ENCODE results near the gene UAP1L1. TPM values are rescaled to one million over a fixed set of nuclear protein-coding genes. Genes with fewer than 3 reads are reported as not detected.

The UAP1L1 gene
- total RNA-seq, 4 donors from 2014 or later = 3.6 to 5.8 (median 5.0) TPM

GRCh38 chr9:137099231-137099630 lies 21.9 kb downstream of the UAP1L1 start:
- TF ChIP-seq POLR2AphosphoS5 (IDR thresholded peaks at IDR 0.05) = no peak
- peaks cover 53 to 95% (median 92%) of the 10 kb centered on the region in 4 donors for H3K36me3 ChIP-seq
- 92% methylated on average over 14 of the region's 14 CpGs for WGBS

GRCh38 chr9:137103206-137103999 lies 26.1 kb downstream of the UAP1L1 start:
- peaks cover 58 to 99% (median 98%) of the 10 kb centered on the region in 4 donors for H3K36me3 ChIP-seq
- no peaks in the 10 kb centered on the region for H3K27me3 ChIP-seq
- no peaks in the 10 kb centered on the region for H3K9me3 ChIP-seq
- no peak for DNase-seq (ENCODE audit: extremely low spot score)
- TF ChIP-seq POLR2AphosphoS5 (IDR thresholded peaks at IDR 0.05) (no peak), EP300 (IDR thresholded peaks at IDR 0.05) (no peak), POLR2A (IDR thresholded peaks at IDR 0.05; ENCODE audit: low read depth) (no peak)
- TF ChIP-seq, protein P1, sequence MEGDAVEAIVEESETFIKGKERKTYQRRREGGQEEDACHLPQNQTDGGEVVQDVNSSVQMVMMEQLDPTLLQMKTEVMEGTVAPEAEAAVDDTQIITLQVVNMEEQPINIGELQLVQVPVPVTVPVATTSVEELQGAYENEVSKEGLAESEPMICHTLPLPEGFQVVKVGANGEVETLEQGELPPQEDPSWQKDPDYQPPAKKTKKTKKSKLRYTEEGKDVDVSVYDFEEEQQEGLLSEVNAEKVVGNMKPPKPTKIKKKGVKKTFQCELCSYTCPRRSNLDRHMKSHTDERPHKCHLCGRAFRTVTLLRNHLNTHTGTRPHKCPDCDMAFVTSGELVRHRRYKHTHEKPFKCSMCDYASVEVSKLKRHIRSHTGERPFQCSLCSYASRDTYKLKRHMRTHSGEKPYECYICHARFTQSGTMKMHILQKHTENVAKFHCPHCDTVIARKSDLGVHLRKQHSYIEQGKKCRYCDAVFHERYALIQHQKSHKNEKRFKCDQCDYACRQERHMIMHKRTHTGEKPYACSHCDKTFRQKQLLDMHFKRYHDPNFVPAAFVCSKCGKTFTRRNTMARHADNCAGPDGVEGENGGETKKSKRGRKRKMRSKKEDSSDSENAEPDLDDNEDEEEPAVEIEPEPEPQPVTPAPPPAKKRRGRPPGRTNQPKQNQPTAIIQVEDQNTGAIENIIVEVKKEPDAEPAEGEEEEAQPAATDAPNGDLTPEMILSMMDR (IDR thresholded peaks at IDR 0.05) = no peak
- H3K4me1 ChIP-seq = no peaks in the 10 kb centered on the region
- H3K4me3 ChIP-seq = no peak overlapping the region
- 91% methylated on average over 37 of the region's 37 CpGs for WGBS
- intact Hi-C loops (cut with DNase I) = no loop called here
- no peak overlapping the region for H3K27ac ChIP-seq (replicated peaks in 1 of 4)

More at GRCh38 chr9:137099231-137099630, 21.9 kb downstream of the UAP1L1 start:
- Histone ChIP-seq H3K27ac (replicated peaks in 1 of 4) (no peak overlapping the region), H3K4me3 (no peak overlapping the region), H3K27me3 (no peaks in the 10 kb centered on the region), H3K4me1 (no peaks in the 10 kb centered on the region), H3K9me3 (no peaks in the 10 kb centered on the region)
- intact Hi-C loops (cut with DNase I) = no loop called here
- no peak for DNase-seq (ENCODE audit: extremely low spot score)

GRCh38 chr9:137105814-137106661 lies 28.7 kb downstream of the UAP1L1 start:
- intact Hi-C loops (cut with DNase I) = no loop called here
- Histone ChIP-seq H3K9me3 (no peaks in the 10 kb centered on the region), H3K4me1 (no peaks in the 10 kb centered on the region), H3K4me3 (no peak overlapping the region), H3K36me3 (peaks cover 50 to 100% (median 100%) of the 10 kb centered on the region in 4 donors), H3K27me3 (no peaks in the 10 kb centered on the region), H3K27ac (replicated peaks in 1 of 4) (no peak overlapping the region)
- no peak for DNase-seq (ENCODE audit: extremely low spot score)
- no peak for TF ChIP-seq EP300 (IDR thresholded peaks at IDR 0.05)
- WGBS = 93% methylated on average over 24 of the region's 31 CpGs

DNA sequence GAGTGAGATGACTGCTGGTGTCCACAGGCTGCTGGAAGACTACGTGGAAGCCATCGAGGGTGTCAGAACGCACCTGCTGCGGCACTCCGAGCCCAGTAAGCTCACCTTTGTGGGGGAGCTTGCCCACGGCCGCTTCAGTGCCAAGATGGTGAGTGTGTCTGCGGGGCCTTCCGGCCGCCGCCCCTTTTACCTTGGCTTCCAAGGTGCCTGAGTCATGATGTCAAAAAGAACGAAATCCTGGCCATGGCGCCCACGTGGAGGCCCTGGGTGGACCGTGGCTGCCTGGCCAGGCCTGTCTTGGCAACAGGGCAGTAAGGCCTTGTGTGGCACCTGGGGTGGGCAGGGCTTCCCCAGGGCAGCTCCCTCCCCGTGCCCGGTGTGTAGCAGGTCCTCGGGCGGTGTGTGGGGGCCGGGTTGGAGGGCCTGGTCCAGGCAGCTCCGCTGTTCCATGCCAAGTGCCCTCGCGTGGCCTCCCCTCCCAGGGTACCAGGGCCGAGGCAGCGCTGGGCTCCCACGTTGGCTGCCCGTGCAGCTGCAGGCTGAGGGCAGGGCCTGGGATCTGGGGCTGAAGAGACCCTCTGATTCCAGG lies 29.4 kb downstream of the UAP1L1 start:
- no peaks in the 10 kb centered on the region for H3K9me3 ChIP-seq
- 92% methylated on average over 20 of the region's 27 CpGs for WGBS
- no peak overlapping the region for H3K4me3 ChIP-seq
- no peak overlapping the region for H3K27ac ChIP-seq (replicated peaks in 1 of 4)
- no peaks in the 10 kb centered on the region for H3K27me3 ChIP-seq
- no peaks in the 10 kb centered on the region for H3K4me1 ChIP-seq
- intact Hi-C loops (cut with DNase I) = no loop called here
- DNase-seq (ENCODE audit: extremely low spot score) = no peak
- TF ChIP-seq EP300 (IDR thresholded peaks at IDR 0.05) (no peak), POLR2AphosphoS5 (IDR thresholded peaks at IDR 0.05) (no peak), POLR2A (IDR thresholded peaks at IDR 0.05; ENCODE audit: low read depth) (no peak)
- TF ChIP-seq, protein P1 (IDR thresholded peaks at IDR 0.05) = no peak
- peaks cover 45 to 100% (median 100%) of the 10 kb centered on the region in 4 donors for H3K36me3 ChIP-seq

GRCh38 chr9:137107312-137107921 lies 30.1 kb downstream of the UAP1L1 start:
- DNase-seq (ENCODE audit: extremely low spot score) = no peak
- no peak for TF ChIP-seq POLR2A (IDR thresholded peaks at IDR 0.05; ENCODE audit: low read depth)
- TF ChIP-seq, protein P1 (IDR thresholded peaks at IDR 0.05) = no peak
- no peak for TF ChIP-seq EP300 (IDR thresholded peaks at IDR 0.05)
- TF ChIP-seq POLR2AphosphoS5 (IDR thresholded peaks at IDR 0.05) = no peak
- intact Hi-C loops (cut with DNase I) = no loop called here
- H3K4me3 ChIP-seq = no peak overlapping the region
- H3K4me1 ChIP-seq = no peaks in the 10 kb centered on the region
- no peak overlapping the region for H3K27ac ChIP-seq (replicated peaks in 1 of 4)
- H3K9me3 ChIP-seq = no peaks in the 10 kb centered on the region
- H3K36me3 ChIP-seq = peaks cover 42 to 100% (median 100%) of the 10 kb centered on the region in 4 donors
- H3K27me3 ChIP-seq = no peaks in the 10 kb centered on the region
- 93% methylated on average over 9 of the region's 27 CpGs for WGBS

Measured in esophagus muscularis mucosa (tissue), 4 donors.